Trophoblast cell (in vitro differentiated cells and primary cell): Measurements from ENCODE around the gene SLFNL1.

ENCODE experiments used
- DNase-seq, 2 donors: peaks; one replicate each; pipeline ENCODE4 v3.0.0-alpha.2; 2016
- H2AFZ ChIP-seq: 2 replicates; pipeline ENCODE4 v1.6.1; 2013; ENCODE audit warnings: low read length, moderate library complexity, mild to moderate bottlenecking; ENCODE audit not compliant: insufficient read depth, poor library complexity
- H2AK5ac ChIP-seq: 2 replicates; pipeline ENCODE4 v1.6.1; 2013; ENCODE audit warnings: mild to moderate bottlenecking, low read length
- H2BK120ac ChIP-seq: 2 replicates; pipeline ENCODE4 v1.6.1; 2013; ENCODE audit warnings: low read length, mild to moderate bottlenecking, moderate library complexity; ENCODE audit not compliant: insufficient read depth, poor library complexity
- H2BK12ac ChIP-seq: 2 replicates; pipeline ENCODE4 v1.6.1; 2013; ENCODE audit warnings: mild to moderate bottlenecking, low read length, moderate library complexity
- H2BK5ac ChIP-seq: 2 replicates; pipeline ENCODE4 v1.6.1; 2013; ENCODE audit warnings: low read length, low read depth, moderate library complexity, mild to moderate bottlenecking; ENCODE audit not compliant: poor library complexity
- H3K14ac ChIP-seq: 2 replicates; pipeline ENCODE4 v1.6.1; 2013; ENCODE audit warnings: mild to moderate bottlenecking, low read length
- H3K18ac ChIP-seq: 2 replicates; pipeline ENCODE4 v1.6.1; 2013; ENCODE audit warnings: mild to moderate bottlenecking, low read length
- H3K23ac ChIP-seq: 2 replicates; pipeline ENCODE4 v1.6.1; 2013; ENCODE audit warnings: low read length
- H3K27ac ChIP-seq: 2 replicates; pipeline ENCODE4 v1.5.1; 2013; ENCODE audit warnings: low read depth, mild to moderate bottlenecking, inconsistent platforms, low read length, moderate library complexity
- H3K27me3 ChIP-seq: 2 replicates; pipeline ENCODE4 v1.6.1; 2013; ENCODE audit warnings: inconsistent platforms, mild to moderate bottlenecking, low read length, moderate library complexity; ENCODE audit not compliant: insufficient read depth
- H3K36me3 ChIP-seq, 2 experiments: 1 replicate in 1 of 2; 2 replicates in 1 of 2; pipeline ENCODE4 v1.6.1; 2013; ENCODE audit warnings: low read length in 2 of 2, mild to moderate bottlenecking in 2 of 2, moderate library complexity in 1 of 2; ENCODE audit not compliant: insufficient read depth in 2 of 2, control insufficient read depth in 1 of 2
- H3K4ac ChIP-seq: 2 replicates; pipeline ENCODE4 v1.6.1; 2013; ENCODE audit warnings: low read depth, mild to moderate bottlenecking, low read length, moderate library complexity
- H3K4me1 ChIP-seq, 2 experiments: 1 replicate in 1 of 2; 2 replicates in 1 of 2; pipeline ENCODE4 v1.6.1; 2013; ENCODE audit warnings: low read length in 2 of 2, mild to moderate bottlenecking in 2 of 2, moderate library complexity in 1 of 2; ENCODE audit not compliant: insufficient read depth in 2 of 2, control insufficient read depth in 1 of 2
- H3K4me2 ChIP-seq: 2 replicates; pipeline ENCODE4 v1.6.1; 2013; ENCODE audit warnings: inconsistent platforms, mild to moderate bottlenecking, low read length, moderate library complexity
- H3K4me3 ChIP-seq: 2 replicates; pipeline ENCODE4 v1.5.1; 2013; ENCODE audit warnings: mild to moderate bottlenecking, low read depth, low read length, inconsistent platforms
- H3K79me1 ChIP-seq: one replicate; pipeline ENCODE4 v1.6.1; 2013; ENCODE audit warnings: low read length
- H3K79me2 ChIP-seq: 2 replicates; pipeline ENCODE4 v1.6.1; 2013; ENCODE audit warnings: low read length, mild to moderate bottlenecking; ENCODE audit not compliant: control insufficient read depth, insufficient read depth, poor library complexity
- H3K9ac ChIP-seq: 2 replicates; pipeline ENCODE4 v1.6.1; 2013; ENCODE audit warnings: mild to moderate bottlenecking, low read length
- H3K9me3 ChIP-seq: 2 replicates; pipeline ENCODE4 v1.6.1; 2013; ENCODE audit warnings: low read depth, mild to moderate bottlenecking, control low read depth, inconsistent platforms, low read length; ENCODE audit not compliant: insufficient read depth
- H4K12ac ChIP-seq: 2 replicates; pipeline ENCODE4 v1.6.1; 2013; ENCODE audit warnings: low read depth, mild to moderate bottlenecking, low read length, moderate library complexity
- H4K8ac ChIP-seq: 2 replicates; pipeline ENCODE4 v1.6.1; 2013; ENCODE audit warnings: low read depth, mild to moderate bottlenecking, low read length, moderate library complexity
- H4K91ac ChIP-seq: one replicate; pipeline ENCODE4 v1.6.1; 2013; ENCODE audit warnings: low read depth, mild to moderate bottlenecking, low read length, moderate library complexity
- WGBS: extraction: QIAGEN DNeasy Blood & Tissue Kit; methylation state at CpG from one replicate; pipeline ENCODE4 v1.1.7; 2013; ENCODE audit warnings: missing lambda C conversion rate; ENCODE audit not compliant: insufficient read length, insufficient coverage; ENCODE audit errors: extremely low coverage; 5-methylcytosine and 5-hydroxymethylcytosine counted together

Gene SLFNL1

GRCh38 chr1:41005876-41006275 lies 15.6 kb downstream of the SLFNL1 start:
- no peak overlapping the region for H3K4me3 ChIP-seq
- H3K18ac ChIP-seq: no peak overlapping the region
- H2BK5ac ChIP-seq: no peak overlapping the region
- H3K36me3 ChIP-seq: peaks cover 60 to 80% of the 10 kb centered on the region in 2 experiments
- H3K4ac ChIP-seq: no peak overlapping the region
- no peaks in the 10 kb centered on the region for H3K79me2 ChIP-seq
- no peaks in the 10 kb centered on the region for H3K4me1 ChIP-seq
- H2AK5ac ChIP-seq: no peak overlapping the region
- H3K79me1 ChIP-seq: no peaks in the 10 kb centered on the region
- no peak overlapping the region for H4K8ac ChIP-seq
- H4K91ac ChIP-seq: no peak overlapping the region
- H3K9ac ChIP-seq: no peak overlapping the region
- no peak overlapping the region for H3K4me2 ChIP-seq
- H3K23ac ChIP-seq: no peak overlapping the region
- no peak overlapping the region for H2BK12ac ChIP-seq
- H3K27ac ChIP-seq: no peak overlapping the region
- H3K9me3 ChIP-seq: no peaks in the 10 kb centered on the region
- H4K12ac ChIP-seq: no peak overlapping the region
- no CpG with 5 or more reads among the region's 5 CpGs for WGBS
- no peak overlapping the region for H3K14ac ChIP-seq
- H3K27me3 ChIP-seq: no peaks in the 10 kb centered on the region
- H2AFZ ChIP-seq: no peak overlapping the region
- DNase-seq: no peak
- H2BK120ac ChIP-seq: no peak overlapping the region

- H2BK120ac ChIP-seq: no peak overlapping the region
- H4K91ac ChIP-seq: no peak overlapping the region
- H3K4me3 ChIP-seq: no peak overlapping the region
- WGBS: no CpG with 5 or more reads among the region's 11 CpGs
- peak; percentile 65 to 73 for DNase-seq
- no peak overlapping the region for H3K23ac ChIP-seq
- H3K14ac ChIP-seq: no peak overlapping the region
- H3K4ac ChIP-seq: no peak overlapping the region
- no peak overlapping the region for H4K8ac ChIP-seq
- no peak overlapping the region for H2AFZ ChIP-seq
- no peak overlapping the region for H3K18ac ChIP-seq
- no peak overlapping the region for H4K12ac ChIP-seq
- H2BK12ac ChIP-seq: no peak overlapping the region
- no peaks in the 10 kb centered on the region for H3K79me2 ChIP-seq
- H3K4me1 ChIP-seq: no peaks in the 10 kb centered on the region
- no peak overlapping the region for H3K9ac ChIP-seq
- H3K4me2 ChIP-seq: no peak overlapping the region
- no peaks in the 10 kb centered on the region for H3K9me3 ChIP-seq
- no peaks in the 10 kb centered on the region for H3K79me1 ChIP-seq
- H2AK5ac ChIP-seq: no peak overlapping the region
- no peak overlapping the region for H2BK5ac ChIP-seq
- peaks cover 60 to 76% of the 10 kb centered on the region in 2 experiments for H3K36me3 ChIP-seq
- no peaks in the 10 kb centered on the region for H3K27me3 ChIP-seq
- no peak overlapping the region for H3K27ac ChIP-seq
Observed at GRCh38 chr1:41003640-41004220, 17.8 kb downstream of the SLFNL1 start.

GRCh38 chr1:41003127-41003639 lies 18.3 kb downstream of the SLFNL1 start:
- no CpG with 5 or more reads among the region's 9 CpGs for WGBS
- H3K4me1 ChIP-seq: no peaks in the 10 kb centered on the region
- no peak for DNase-seq

GRCh38 chr1:40998668-40999067 lies 22.9 kb downstream of the SLFNL1 start:
- Histone ChIP-seq H3K4ac (no peak overlapping the region), H4K12ac (no peak overlapping the region), H4K8ac (no peak overlapping the region), H3K18ac (no peak overlapping the region), H3K27ac (no peak overlapping the region), H3K79me1 (no peaks in the 10 kb centered on the region), H2AFZ (no peak overlapping the region), H2BK5ac (no peak overlapping the region), H3K27me3 (no peaks in the 10 kb centered on the region), H3K14ac (no peak overlapping the region), H3K4me3 (no peak overlapping the region), H3K79me2 (no peaks in the 10 kb centered on the region), H3K4me1 (no peaks in the 10 kb centered on the region), H3K4me2 (no peak overlapping the region), H3K9me3 (no peaks in the 10 kb centered on the region), H4K91ac (no peak overlapping the region), H2BK120ac (no peak overlapping the region), H2BK12ac (no peak overlapping the region), H3K23ac (no peak overlapping the region), H3K9ac (no peak overlapping the region), H2AK5ac (no peak overlapping the region), H3K36me3 (peaks cover 51 to 65% of the 10 kb centered on the region in 2 experiments)
- no peak for DNase-seq
- WGBS: no CpG with 5 or more reads among the region's 4 CpGs

More at GRCh38 chr1:41003127-41003639, 18.3 kb downstream of the SLFNL1 start:
- no peak overlapping the region for H2AFZ ChIP-seq
- no peak overlapping the region for H3K18ac ChIP-seq
- no peak overlapping the region for H3K14ac ChIP-seq
- no peak overlapping the region for H3K4ac ChIP-seq
- no peak overlapping the region for H2BK120ac ChIP-seq
- peaks cover 61 to 77% of the 10 kb centered on the region in 2 experiments for H3K36me3 ChIP-seq
- no peak overlapping the region for H3K27ac ChIP-seq
- H3K4me2 ChIP-seq: no peak overlapping the region
- no peak overlapping the region for H2AK5ac ChIP-seq
- H3K23ac ChIP-seq: no peak overlapping the region
- no peak overlapping the region for H4K91ac ChIP-seq
- H4K8ac ChIP-seq: no peak overlapping the region
- no peaks in the 10 kb centered on the region for H3K9me3 ChIP-seq
- no peak overlapping the region for H2BK12ac ChIP-seq
- no peak overlapping the region for H4K12ac ChIP-seq
- no peaks in the 10 kb centered on the region for H3K79me2 ChIP-seq
- H3K4me3 ChIP-seq: no peak overlapping the region
- no peak overlapping the region for H2BK5ac ChIP-seq
- H3K9ac ChIP-seq: no peak overlapping the region
- no peaks in the 10 kb centered on the region for H3K79me1 ChIP-seq
- H3K27me3 ChIP-seq: no peaks in the 10 kb centered on the region
